Lung (tissue), 12 donors: ENCODE data around the gene ZBP1. TPM values are rescaled to one million over a fixed set of nuclear protein-coding genes. Genes with fewer than 3 reads are reported as not detected.

Experiments
- ATAC-seq: fragments of 200-7000 bp; cut with Tn5 transposase; one replicate; pipeline ENCODE4 v1.9.1; 2020; ENCODE audit warnings: moderate number of reproducible peaks; ENCODE audit not compliant: insufficient read depth, low FRiP score
- DNase-seq, 3 donors: peaks; one replicate each; pipeline ENCODE4 v3.0.0-alpha.2; 2013 to 2017
- H3K27ac ChIP-seq, 2 donors: one replicate each; pipeline ENCODE4 v1.5.1; 2013; ENCODE audit warnings: mild to moderate bottlenecking in 2 of 2, moderate library complexity in 2 of 2, control low read depth in 1 of 2, inconsistent platforms in 1 of 2, low read depth in 1 of 2, low read length in 1 of 2
- H3K27me3 ChIP-seq, 3 donors: one replicate each; pipeline ENCODE4 v1.5.1; 2013; ENCODE audit warnings: low read length in 2 of 3; ENCODE audit not compliant: control insufficient read depth in 3 of 3, insufficient read depth in 3 of 3
- H3K36me3 ChIP-seq, 4 donors: one replicate each; pipeline ENCODE4 v1.5.1; 2013; ENCODE audit warnings: low read length in 4 of 4, mild to moderate bottlenecking in 1 of 4, moderate library complexity in 1 of 4; ENCODE audit not compliant: control insufficient read depth in 4 of 4, insufficient read depth in 4 of 4
- H3K4me1 ChIP-seq, 5 donors: one replicate each; pipeline ENCODE4 v1.5.1; 2013; ENCODE audit warnings: low read length in 5 of 5, mild to moderate bottlenecking in 2 of 5, moderate library complexity in 1 of 5; ENCODE audit not compliant: control insufficient read depth in 5 of 5, insufficient read depth in 5 of 5
- H3K4me3 ChIP-seq: one replicate; pipeline ENCODE4 v1.5.1; 2013; ENCODE audit warnings: mild to moderate bottlenecking, control low read depth, moderate library complexity
- H3K9ac ChIP-seq, 2 donors: one replicate each; pipeline ENCODE4 v1.5.1; 2013; ENCODE audit warnings: low read length in 2 of 2, control low read depth in 1 of 2; ENCODE audit not compliant: insufficient read depth in 1 of 2
- H3K9me3 ChIP-seq, 4 donors: one replicate each; pipeline ENCODE4 v1.5.1; 2013; ENCODE audit warnings: low read length in 3 of 4, mild to moderate bottlenecking in 1 of 4, moderate library complexity in 1 of 4; ENCODE audit not compliant: control insufficient read depth in 4 of 4, insufficient read depth in 3 of 4
- WGBS, 2 donors: extraction: QIAGEN DNeasy Blood & Tissue Kit; methylation state at CpG; one replicate each; pipeline ENCODE4 v1.1.7; 2013; 5-methylcytosine and 5-hydroxymethylcytosine counted together
- polyA plus RNA-seq, 2 donors: library from polyadenylated mRNA; stranded (reverse); fragments of 200-250 nt; gene quantifications; one replicate each; pipeline ENCODE4 v1.2.1, GENCODE V29; 2013
- total RNA-seq, 2 donors: library from RNA; depleted of rRNA in 1 of 2; stranded (reverse); fragments of >200 nt in 1 of 2; gene quantifications; one replicate each; pipeline ENCODE4 v1.2.1, GENCODE V29; 2014 to 2021
- TF ChIP-seq, protein P1 (sequence below): IDR thresholded peaks from 2 replicates; pipeline ENCODE4 v1.5.1; 2012; ENCODE audit warnings: mild to moderate bottlenecking; ENCODE audit errors: control extremely low read depth, extremely low read depth
- donor health status: control.
- donor health status: control.
- donor health status: Bipolar disorder and iron deficiency.
- donor health status: healthy.
- donor health status: DM: yes; HTN: yes; CAD: no.

ZBP1 gene
- total and polyA plus RNA-seq, 4 donors, result 1.3 to 5.3 (median 2.5) TPM

DNA sequence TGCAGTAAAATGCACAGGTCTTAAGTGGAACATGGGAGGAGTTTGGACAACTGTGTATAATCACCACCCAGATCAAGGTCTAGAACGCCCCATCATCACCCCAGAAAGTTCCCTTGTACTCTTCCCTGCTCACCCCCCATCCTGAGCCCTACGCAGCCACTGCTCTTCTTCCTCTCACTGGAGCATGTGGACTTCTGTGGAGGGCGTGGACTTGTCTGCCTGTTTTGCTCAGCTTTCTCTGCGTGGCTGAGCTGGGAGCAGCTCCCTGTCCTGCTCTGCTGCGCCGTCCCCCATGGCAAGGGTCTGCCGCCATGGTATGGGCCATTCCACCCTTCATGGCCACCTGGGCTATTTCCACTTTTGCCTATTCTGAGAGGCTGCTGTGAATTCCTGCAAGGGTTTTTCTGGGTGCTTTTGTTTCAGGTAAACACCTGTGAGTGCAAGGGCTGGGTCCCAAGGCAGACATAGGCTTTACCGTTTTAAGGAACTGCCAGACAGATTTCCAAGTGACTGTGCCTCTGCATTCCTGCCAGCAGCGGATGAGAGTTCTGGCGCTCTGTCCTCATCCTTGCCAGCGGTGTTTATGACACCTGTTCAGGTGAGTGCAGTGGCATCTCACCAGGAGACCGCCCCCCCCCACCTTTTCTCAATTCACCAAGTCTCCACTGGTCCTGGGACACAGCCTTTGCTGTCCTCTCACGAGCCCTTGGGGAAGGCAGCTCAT is 39.6 kb downstream of the ZBP1 start:
- WGBS, 2 donors, result 80 to 88% methylated on average over 13 of the region's 13 CpGs
- Histone ChIP-seq H3K4me3 (no peak overlapping the region), H3K4me1 (peaks cover 0 to 15% (median 11%) of the 10 kb centered on the region in 5 donors), H3K9me3 (peaks cover 0 to 6% (median 0%) of the 10 kb centered on the region in 4 donors), H3K27me3 (peaks cover 0 to 17% (median 4%) of the 10 kb centered on the region in 3 donors), H3K9ac (no peak overlapping the region), H3K36me3 (no peaks in the 10 kb centered on the region), H3K27ac (no peak overlapping the region)
- DNase-seq (no peak), ATAC-seq (no peak)
- TF ChIP-seq, protein P1, sequence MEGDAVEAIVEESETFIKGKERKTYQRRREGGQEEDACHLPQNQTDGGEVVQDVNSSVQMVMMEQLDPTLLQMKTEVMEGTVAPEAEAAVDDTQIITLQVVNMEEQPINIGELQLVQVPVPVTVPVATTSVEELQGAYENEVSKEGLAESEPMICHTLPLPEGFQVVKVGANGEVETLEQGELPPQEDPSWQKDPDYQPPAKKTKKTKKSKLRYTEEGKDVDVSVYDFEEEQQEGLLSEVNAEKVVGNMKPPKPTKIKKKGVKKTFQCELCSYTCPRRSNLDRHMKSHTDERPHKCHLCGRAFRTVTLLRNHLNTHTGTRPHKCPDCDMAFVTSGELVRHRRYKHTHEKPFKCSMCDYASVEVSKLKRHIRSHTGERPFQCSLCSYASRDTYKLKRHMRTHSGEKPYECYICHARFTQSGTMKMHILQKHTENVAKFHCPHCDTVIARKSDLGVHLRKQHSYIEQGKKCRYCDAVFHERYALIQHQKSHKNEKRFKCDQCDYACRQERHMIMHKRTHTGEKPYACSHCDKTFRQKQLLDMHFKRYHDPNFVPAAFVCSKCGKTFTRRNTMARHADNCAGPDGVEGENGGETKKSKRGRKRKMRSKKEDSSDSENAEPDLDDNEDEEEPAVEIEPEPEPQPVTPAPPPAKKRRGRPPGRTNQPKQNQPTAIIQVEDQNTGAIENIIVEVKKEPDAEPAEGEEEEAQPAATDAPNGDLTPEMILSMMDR, result no peak

DNA sequence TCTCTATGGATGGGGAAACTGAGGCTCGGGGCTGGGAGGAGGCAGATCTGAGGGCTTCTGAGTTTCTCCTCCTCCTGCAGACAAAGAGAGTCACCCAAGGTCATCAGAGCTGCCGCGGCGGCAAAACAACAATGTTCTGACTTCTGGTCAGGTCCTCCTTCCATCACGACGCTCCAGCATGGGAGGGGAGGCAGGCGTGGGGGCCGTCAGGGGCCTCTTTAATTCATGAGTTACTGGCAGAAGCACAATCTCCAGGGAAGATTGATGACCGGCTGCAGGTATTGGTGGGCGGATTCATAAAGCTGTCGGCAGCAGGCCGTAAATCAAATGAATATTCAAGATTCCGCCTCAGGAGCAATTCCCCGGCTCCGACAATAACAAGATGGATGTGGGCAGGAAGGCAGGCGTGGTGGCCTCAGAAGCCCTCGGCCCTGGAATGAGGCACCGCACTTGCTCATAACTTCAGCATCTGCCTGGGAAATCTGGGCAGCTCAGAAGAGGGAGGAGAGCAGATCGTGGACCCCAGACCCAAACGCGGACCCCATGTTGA is 40.3 kb downstream of the ZBP1 start:
- H3K4me3 ChIP-seq, result no peak overlapping the region
- no peak overlapping the region for H3K27ac ChIP-seq
- ATAC-seq (no peak), DNase-seq (no peak)
- H3K27me3 ChIP-seq, result peaks cover 0 to 19% (median 4%) of the 10 kb centered on the region in 3 donors
- no peaks in the 10 kb centered on the region for H3K36me3 ChIP-seq
- H3K4me1 ChIP-seq, result peaks cover 0 to 15% (median 11%) of the 10 kb centered on the region in 5 donors
- WGBS, 2 donors, result 31 to 38% methylated on average over 21 of the region's 21 CpGs
- TF ChIP-seq, protein P1, result no peak
- no peak overlapping the region for H3K9ac ChIP-seq
- peaks cover 0 to 7% (median 0%) of the 10 kb centered on the region in 4 donors for H3K9me3 ChIP-seq

DNA sequence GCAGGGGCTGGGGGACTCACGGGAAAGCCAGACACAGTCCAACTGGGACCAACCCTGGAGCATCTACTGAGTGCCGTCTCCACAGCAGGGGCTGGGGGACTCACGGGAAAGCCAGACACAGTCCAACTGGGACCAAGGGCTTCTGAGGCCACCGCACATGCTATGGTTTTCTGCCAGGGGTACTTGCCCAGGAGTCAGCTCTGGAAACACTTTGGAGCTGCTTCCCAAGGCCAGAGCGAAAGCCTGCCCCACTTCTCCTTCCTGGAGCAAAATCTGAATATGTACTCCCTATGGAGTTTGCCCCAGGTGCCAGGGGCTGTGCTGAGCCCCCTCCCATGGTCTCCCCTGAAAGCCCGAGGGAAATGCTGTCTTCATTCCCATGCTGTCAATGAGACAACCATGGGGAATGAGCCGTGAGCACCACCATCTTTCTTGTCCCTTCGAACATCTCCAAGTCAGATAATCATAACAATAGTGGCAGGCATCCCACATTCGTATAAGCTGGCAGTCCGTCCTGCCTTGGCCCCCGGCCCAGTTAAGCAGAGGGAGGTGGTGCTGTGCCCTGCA is 40.8 kb downstream of the ZBP1 start:
- ATAC-seq, result no peak
- WGBS, 2 donors, result 66 to 73% methylated on average over 11 of the region's 11 CpGs
- Histone ChIP-seq H3K27ac (no peak overlapping the region), H3K27me3 (peaks cover 0 to 19% (median 4%) of the 10 kb centered on the region in 3 donors), H3K4me3 (no peak overlapping the region), H3K4me1 (peaks cover 0 to 15% (median 11%) of the 10 kb centered on the region in 5 donors), H3K9me3 (peaks cover 0 to 7% (median 0%) of the 10 kb centered on the region in 4 donors), H3K9ac (no peak overlapping the region), H3K36me3 (no peaks in the 10 kb centered on the region)
- DNase-seq, result no peak
- TF ChIP-seq, protein P1, result no peak
